Esophagus squamous epithelium (tissue), 5 donors: ENCODE results near the gene PLEKHM3. TPM values are rescaled to one million over a fixed set of nuclear protein-coding genes. Genes with fewer than 3 reads are reported as not detected.

ENCODE experiments used
- DNase-seq: peaks from one replicate; lab custom pipeline; 2025; lab: John Stamatoyannopoulos, UW
- H3K27ac ChIP-seq, 4 donors: fragments of 200-600 bp; sonication (generic); one replicate each; pipeline ENCODE4 v1.5.1; 2016 to 2019; ENCODE audit warnings: mild to moderate bottlenecking in 1 of 4
- H3K27me3 ChIP-seq, 4 donors: fragments of 200-600 bp; sonication (generic); 1 replicate in 3 of 4; 2 replicates in 1 of 4; pipeline versions ENCODE4 v1.5.1 to v1.6.0; 2017 to 2021; ENCODE audit warnings: antibody characterized with exemption in 1 of 4
- H3K36me3 ChIP-seq, 3 donors: fragments of 200-600 bp; sonication (generic); one replicate each; pipeline ENCODE4 v1.5.1; 2016 to 2019
- H3K4me1 ChIP-seq, 3 donors: fragments of 200-600 bp; sonication (generic); one replicate each; pipeline ENCODE4 v1.5.1; 2017 to 2019
- H3K4me3 ChIP-seq, 4 donors: fragments of 200-600 bp; sonication (generic); 1 replicate in 3 of 4; 2 replicates in 1 of 4; pipeline ENCODE4 v1.5.1; 2016 to 2019; ENCODE audit warnings: mild to moderate bottlenecking in 2 of 4, moderate library complexity in 1 of 4
- H3K9me3 ChIP-seq, 3 donors: fragments of 200-600 bp; sonication (generic); one replicate each; pipeline ENCODE4 v1.5.1; 2016 to 2019
- POLR2A ChIP-seq, 4 donors: fragments of 450-650 bp; IDR thresholded peaks; one replicate each; pipeline ENCODE4 v1.6.1; 2017; ENCODE audit warnings: antibody characterized with exemption in 4 of 4, mild to moderate bottlenecking in 4 of 4, moderate library complexity in 3 of 4
- WGBS, 2 donors: methylation state at CpG; one replicate each; pipeline ENCODE4 v1.1.5; 2018; 5-methylcytosine and 5-hydroxymethylcytosine counted together
- intact Hi-C: fragments of 100-400 bp; cut with DNase I; formaldehyde crosslinking; loops from one replicate; pipeline ENCODE4 v1.15.0; 2022
- total RNA-seq, 4 donors: library from RNA; depleted of rRNA; stranded (reverse); fragments of >200 nt; gene quantifications; one replicate each; pipeline ENCODE4 v1.1.0, GENCODE V29; 2016
- TF ChIP-seq, protein P1 (sequence below), 6 experiments: fragments of 450-650 bp in 4 of 6; fragments of 200-600 bp in 2 of 6; sonication (generic) in 2 of 6; IDR thresholded peaks; one replicate each; pipeline ENCODE4 v1.5.1; 2016 to 2019; ENCODE audit warnings: antibody characterized with exemption in 6 of 6, mild to moderate bottlenecking in 4 of 6, moderate library complexity in 4 of 6
- donor health status: DM: yes; HTN: yes; CAD: no.

Gene PLEKHM3
- total RNA-seq, 4 donors from 2014 or later = 3.7 to 19.3 (median 6.7) TPM

DNA sequence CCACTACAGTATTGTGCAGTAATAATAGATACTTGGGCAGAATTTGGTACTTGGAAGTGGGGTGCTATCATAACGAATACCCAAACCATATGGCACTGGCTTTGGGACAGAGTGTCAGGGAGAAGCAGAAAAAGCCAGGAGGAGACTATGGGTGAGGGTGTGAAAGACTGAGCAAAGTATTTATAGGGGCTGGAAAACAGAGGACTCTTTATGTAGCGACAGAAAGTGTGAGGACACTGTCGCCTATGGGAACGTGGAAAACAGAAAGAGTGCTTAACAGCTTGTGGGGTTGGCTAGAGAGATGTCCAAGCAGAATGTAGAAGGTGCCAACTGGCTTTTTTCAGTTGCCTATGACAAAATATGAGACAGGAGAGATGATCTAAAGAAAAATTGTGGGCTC is 40.7 kb upstream of the PLEKHM3 start:
- TF ChIP-seq, protein P1, sequence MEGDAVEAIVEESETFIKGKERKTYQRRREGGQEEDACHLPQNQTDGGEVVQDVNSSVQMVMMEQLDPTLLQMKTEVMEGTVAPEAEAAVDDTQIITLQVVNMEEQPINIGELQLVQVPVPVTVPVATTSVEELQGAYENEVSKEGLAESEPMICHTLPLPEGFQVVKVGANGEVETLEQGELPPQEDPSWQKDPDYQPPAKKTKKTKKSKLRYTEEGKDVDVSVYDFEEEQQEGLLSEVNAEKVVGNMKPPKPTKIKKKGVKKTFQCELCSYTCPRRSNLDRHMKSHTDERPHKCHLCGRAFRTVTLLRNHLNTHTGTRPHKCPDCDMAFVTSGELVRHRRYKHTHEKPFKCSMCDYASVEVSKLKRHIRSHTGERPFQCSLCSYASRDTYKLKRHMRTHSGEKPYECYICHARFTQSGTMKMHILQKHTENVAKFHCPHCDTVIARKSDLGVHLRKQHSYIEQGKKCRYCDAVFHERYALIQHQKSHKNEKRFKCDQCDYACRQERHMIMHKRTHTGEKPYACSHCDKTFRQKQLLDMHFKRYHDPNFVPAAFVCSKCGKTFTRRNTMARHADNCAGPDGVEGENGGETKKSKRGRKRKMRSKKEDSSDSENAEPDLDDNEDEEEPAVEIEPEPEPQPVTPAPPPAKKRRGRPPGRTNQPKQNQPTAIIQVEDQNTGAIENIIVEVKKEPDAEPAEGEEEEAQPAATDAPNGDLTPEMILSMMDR (IDR thresholded peaks at IDR 0.05) = no peak
- TF ChIP-seq POLR2A (IDR thresholded peaks at IDR 0.05) = no peak
- H3K27ac ChIP-seq = no peak overlapping the region
- H3K4me3 ChIP-seq = no peak overlapping the region
- intact Hi-C loops = no loop called here
- no peaks in the 10 kb centered on the region for H3K27me3 ChIP-seq
- no peaks in the 10 kb centered on the region for H3K36me3 ChIP-seq
- H3K4me1 ChIP-seq = no peaks in the 10 kb centered on the region
- no peak for DNase-seq
- H3K9me3 ChIP-seq = no peaks in the 10 kb centered on the region
- WGBS, 2 donors = 73 to 90% methylated on average over 4 of the region's 4 CpGs

DNA sequence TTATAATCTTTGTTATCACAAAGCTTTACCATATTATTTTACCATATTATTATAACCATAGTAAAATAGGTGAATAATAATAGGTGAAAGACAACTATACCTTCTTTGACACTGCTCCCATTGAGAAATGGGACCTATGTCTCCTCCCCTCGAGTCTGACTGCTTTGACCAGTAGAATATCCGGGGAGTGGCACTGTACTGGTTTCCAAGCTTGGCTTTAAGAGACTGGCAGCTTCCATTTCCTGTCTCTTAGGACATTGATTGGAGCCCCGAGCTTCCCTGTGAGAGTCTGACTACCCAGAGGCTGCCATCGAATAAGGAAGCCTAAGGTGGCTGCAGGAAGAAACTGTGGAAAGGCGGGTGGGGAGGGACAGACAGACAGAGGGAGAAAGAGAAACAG is 40.1 kb upstream of the PLEKHM3 start:
- Histone ChIP-seq H3K4me3 (no peak overlapping the region), H3K36me3 (no peaks in the 10 kb centered on the region), H3K4me1 (no peaks in the 10 kb centered on the region), H3K27ac (no peak overlapping the region), H3K9me3 (no peaks in the 10 kb centered on the region), H3K27me3 (no peaks in the 10 kb centered on the region)
- WGBS, 2 donors = 68 to 83% methylated on average over 3 to 5 of the region's 5 CpGs
- TF ChIP-seq, protein P1 (IDR thresholded peaks at IDR 0.05) = no peak
- TF ChIP-seq POLR2A (IDR thresholded peaks at IDR 0.05) = no peak
- no peak for DNase-seq
- intact Hi-C loops = no loop called here

DNA sequence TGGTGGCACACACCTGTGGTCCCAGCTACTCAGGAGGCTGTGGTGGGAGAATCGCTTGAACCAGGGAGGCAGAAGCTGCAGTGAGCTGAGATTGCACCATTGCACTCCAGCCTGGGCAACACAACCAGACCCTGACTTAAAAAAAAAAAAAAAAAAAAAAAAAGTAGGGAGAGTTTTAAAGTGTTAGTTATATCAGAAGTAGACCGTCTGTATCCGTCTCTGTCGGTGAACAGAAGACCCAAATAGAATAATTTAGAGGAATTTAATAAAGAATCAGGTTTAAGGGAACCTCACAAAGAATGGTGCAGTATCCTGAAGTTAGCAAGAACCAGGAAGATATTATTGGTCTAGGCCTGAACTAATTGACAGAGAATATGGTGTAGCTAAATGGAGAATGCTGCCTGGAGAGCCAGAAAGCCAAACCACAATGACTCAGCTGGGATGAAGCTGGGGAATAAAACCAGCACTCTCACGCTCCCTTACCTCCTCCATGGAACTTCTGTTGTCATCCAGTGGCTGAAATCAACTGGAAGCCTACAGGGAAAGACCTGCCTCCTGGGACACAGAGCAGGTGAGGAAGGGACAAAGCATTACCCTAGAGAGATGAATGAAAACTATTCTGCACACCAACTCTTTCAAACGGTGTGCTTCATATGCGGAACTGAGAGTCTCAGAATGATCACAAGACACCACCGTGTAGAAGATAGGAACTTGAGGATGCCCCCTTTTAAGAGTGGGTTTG is 39.1 kb upstream of the PLEKHM3 start:
- WGBS, 2 donors = 64 to 70% methylated on average over 7 to 8 of the region's 8 CpGs
- DNase-seq = no peak
- Histone ChIP-seq H3K27ac (no peak overlapping the region), H3K4me1 (no peaks in the 10 kb centered on the region), H3K9me3 (no peaks in the 10 kb centered on the region), H3K36me3 (no peaks in the 10 kb centered on the region), H3K4me3 (no peak overlapping the region), H3K27me3 (no peaks in the 10 kb centered on the region)
- TF ChIP-seq POLR2A (IDR thresholded peaks at IDR 0.05) = no peak
- TF ChIP-seq, protein P1 (IDR thresholded peaks at IDR 0.05) = no peak
- intact Hi-C loops = no loop called here

DNA sequence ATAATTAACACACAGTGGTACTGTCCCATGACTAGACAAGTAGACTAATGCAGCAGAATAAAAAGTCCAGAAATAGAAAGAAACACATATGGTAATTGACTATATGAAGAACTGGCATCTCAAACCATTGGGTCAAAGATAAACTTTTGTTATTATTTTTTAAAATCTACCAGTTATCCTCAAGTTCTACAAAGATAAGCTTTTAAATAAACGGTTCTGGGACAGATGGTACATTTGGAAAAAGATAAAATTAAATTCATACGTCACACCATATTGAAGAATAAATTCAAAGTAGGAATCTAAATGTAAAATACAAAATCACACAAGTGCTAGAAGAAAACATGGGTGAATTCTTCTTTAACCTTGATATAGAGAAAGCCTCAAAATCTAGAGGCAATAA is 37.6 kb upstream of the PLEKHM3 start:
- WGBS, 2 donors = 57 to 61% methylated on average over 2 of the region's 2 CpGs
- Histone ChIP-seq H3K9me3 (no peaks in the 10 kb centered on the region), H3K27me3 (no peaks in the 10 kb centered on the region), H3K4me3 (no peak overlapping the region), H3K36me3 (no peaks in the 10 kb centered on the region), H3K27ac (no peak overlapping the region), H3K4me1 (no peaks in the 10 kb centered on the region)
- TF ChIP-seq POLR2A (IDR thresholded peaks at IDR 0.05) = no peak
- TF ChIP-seq, protein P1 (IDR thresholded peaks at IDR 0.05) = no peak
- DNase-seq = no peak
- intact Hi-C loops = no loop called here

DNA sequence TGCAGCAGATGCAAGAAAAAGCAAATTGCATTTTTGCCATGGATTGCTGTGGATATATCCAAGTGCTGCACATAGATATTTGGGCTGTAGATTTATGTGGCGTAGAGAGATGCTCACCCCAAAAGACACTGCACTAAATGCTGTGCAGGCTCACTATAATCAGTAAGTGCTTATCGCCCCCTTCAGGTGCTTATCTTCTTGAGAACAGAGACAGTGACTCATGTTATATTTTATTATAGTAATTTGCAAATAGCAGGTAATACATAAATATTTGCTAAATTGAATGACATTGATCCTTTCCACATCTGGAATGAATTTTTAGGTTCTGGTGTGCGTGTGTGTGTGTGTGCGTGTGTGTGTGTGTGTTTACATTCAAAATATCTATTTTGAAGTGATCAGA is 36.8 kb upstream of the PLEKHM3 start:
- intact Hi-C loops = no loop called here
- Histone ChIP-seq H3K36me3 (no peaks in the 10 kb centered on the region), H3K27me3 (no peaks in the 10 kb centered on the region), H3K27ac (no peak overlapping the region), H3K9me3 (no peaks in the 10 kb centered on the region), H3K4me1 (no peaks in the 10 kb centered on the region), H3K4me3 (no peak overlapping the region)
- TF ChIP-seq POLR2A (IDR thresholded peaks at IDR 0.05) = no peak
- TF ChIP-seq, protein P1 (IDR thresholded peaks at IDR 0.05) = peak in 3 of 6 experiments; percentile 5 to 49 (median 22)
- 50 to 54% methylated on average over 4 of the region's 4 CpGs for WGBS, 2 donors
- DNase-seq = no peak
